Sigmoid colon (tissue), 7 donors: ENCODE results near the gene GMDS. TPM values are rescaled to one million over a fixed set of nuclear protein-coding genes. Genes with fewer than 3 reads are reported as not detected.

ENCODE experiments used
- DNase-seq: peaks from one replicate; pipeline ENCODE4 v3.0.0-alpha.2; 2019
- H3K27ac ChIP-seq, 4 donors: fragments of 200-600 bp; sonication (generic); one replicate each; pipeline ENCODE4 v1.5.1; 2016 to 2019; ENCODE audit warnings: mild to moderate bottlenecking in 1 of 4
- H3K27me3 ChIP-seq, 3 donors: fragments of 200-600 bp; sonication (generic); one replicate each; pipeline ENCODE4 v1.5.1; 2019; ENCODE audit warnings: mild to moderate bottlenecking in 1 of 3
- H3K36me3 ChIP-seq, 4 donors: fragments of 200-600 bp; sonication (generic); one replicate each; pipeline ENCODE4 v1.5.1; 2016 to 2019
- H3K4me1 ChIP-seq, 4 donors: fragments of 200-600 bp; sonication (generic); one replicate each; pipeline ENCODE4 v1.5.1; 2017 to 2019
- H3K4me3 ChIP-seq, 4 donors: fragments of 200-600 bp; sonication (generic); one replicate each; pipeline ENCODE4 v1.5.1; 2017 to 2019; ENCODE audit warnings: mild to moderate bottlenecking in 2 of 4, moderate library complexity in 1 of 4
- H3K9me3 ChIP-seq, 4 donors: fragments of 200-600 bp in 3 of 4; sonication (generic) in 3 of 4; one replicate each; pipeline versions ENCODE4 v1.5.1 to v1.6.1; 2013 to 2019
- EP300 ChIP-seq, 4 donors: sonication (generic); formaldehyde crosslinking; IDR thresholded peaks; one replicate each; pipeline ENCODE4 v1.6.1; 2017; ENCODE audit warnings: antibody characterized with exemption in 4 of 4
- POLR2A ChIP-seq, 2 donors: fragments of 450-650 bp; IDR thresholded peaks; one replicate each; pipeline ENCODE4 v1.6.1; 2016; ENCODE audit warnings: antibody characterized with exemption in 2 of 2, mild to moderate bottlenecking in 2 of 2, moderate library complexity in 2 of 2
- POLR2AphosphoS5 ChIP-seq, 4 donors: sonication (generic); formaldehyde crosslinking; IDR thresholded peaks; one replicate each; pipeline ENCODE4 v1.6.1; 2017; ENCODE audit warnings: antibody characterized with exemption in 4 of 4
- WGBS, 2 donors: extraction: QIAGEN DNeasy Blood & Tissue Kit; methylation state at CpG; one replicate each; pipeline ENCODE4 v1.1.7; 2013; 5-methylcytosine and 5-hydroxymethylcytosine counted together
- intact Hi-C: fragments of 100-400 bp; cut with DNase I; formaldehyde crosslinking; loops from one replicate; pipeline ENCODE4 v1.15.1; 2023
- polyA plus RNA-seq, 3 donors: library from polyadenylated mRNA; stranded (reverse); fragments of 200-250 nt; gene quantifications; one replicate each; pipeline ENCODE4 v1.2.3, GENCODE V29; 2013
- total RNA-seq, 4 donors: library from RNA; depleted of rRNA; stranded (reverse); fragments of >200 nt; gene quantifications; one replicate each; pipeline ENCODE4 v1.1.0, GENCODE V29; 2016
- TF ChIP-seq, protein P1 (sequence below), 4 experiments: fragments of 450-650 bp in 3 of 4; fragments of 200-600 bp in 1 of 4; IDR thresholded peaks; one replicate each; pipeline ENCODE4 v1.5.1; 2016 to 2019; ENCODE audit warnings: antibody characterized with exemption in 4 of 4, mild to moderate bottlenecking in 3 of 4, moderate library complexity in 2 of 4
- donor health status: healthy with polysubstance abuse.
- donor health status: Bipolar disorder and iron deficiency.
- donor health status: healthy.

Gene GMDS
- total and polyA plus RNA-seq, 7 donors: 3.1 to 173 (median 9.4) TPM

DNA sequence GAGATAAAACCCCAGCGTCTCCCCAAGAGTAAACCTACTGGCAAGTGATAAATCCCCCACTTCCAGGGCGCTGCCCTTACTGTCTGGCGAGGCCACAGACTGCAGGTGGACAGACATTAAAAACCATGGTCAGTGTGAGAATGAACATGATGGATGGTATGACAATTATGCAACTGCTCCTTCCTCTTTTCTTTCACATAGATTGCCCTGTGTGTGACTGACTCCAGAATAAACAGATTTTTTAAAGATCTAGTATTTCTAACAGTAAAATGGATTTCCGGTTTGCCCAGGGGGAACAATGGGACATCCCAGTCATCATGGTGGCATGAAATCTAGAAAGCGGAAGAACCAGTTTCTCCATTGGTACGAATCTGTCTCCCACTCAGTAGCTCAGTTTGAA is 482.0 kb downstream of the GMDS start:
- TF ChIP-seq, protein P1, sequence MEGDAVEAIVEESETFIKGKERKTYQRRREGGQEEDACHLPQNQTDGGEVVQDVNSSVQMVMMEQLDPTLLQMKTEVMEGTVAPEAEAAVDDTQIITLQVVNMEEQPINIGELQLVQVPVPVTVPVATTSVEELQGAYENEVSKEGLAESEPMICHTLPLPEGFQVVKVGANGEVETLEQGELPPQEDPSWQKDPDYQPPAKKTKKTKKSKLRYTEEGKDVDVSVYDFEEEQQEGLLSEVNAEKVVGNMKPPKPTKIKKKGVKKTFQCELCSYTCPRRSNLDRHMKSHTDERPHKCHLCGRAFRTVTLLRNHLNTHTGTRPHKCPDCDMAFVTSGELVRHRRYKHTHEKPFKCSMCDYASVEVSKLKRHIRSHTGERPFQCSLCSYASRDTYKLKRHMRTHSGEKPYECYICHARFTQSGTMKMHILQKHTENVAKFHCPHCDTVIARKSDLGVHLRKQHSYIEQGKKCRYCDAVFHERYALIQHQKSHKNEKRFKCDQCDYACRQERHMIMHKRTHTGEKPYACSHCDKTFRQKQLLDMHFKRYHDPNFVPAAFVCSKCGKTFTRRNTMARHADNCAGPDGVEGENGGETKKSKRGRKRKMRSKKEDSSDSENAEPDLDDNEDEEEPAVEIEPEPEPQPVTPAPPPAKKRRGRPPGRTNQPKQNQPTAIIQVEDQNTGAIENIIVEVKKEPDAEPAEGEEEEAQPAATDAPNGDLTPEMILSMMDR (IDR thresholded peaks at IDR 0.05): no peak
- DNase-seq: no peak
- Histone ChIP-seq H3K36me3 (no peaks in the 10 kb centered on the region), H3K27me3 (no peaks in the 10 kb centered on the region), H3K4me1 (peaks cover 0 to 8% (median 3%) of the 10 kb centered on the region in 4 donors), H3K9me3 (no peaks in the 10 kb centered on the region), H3K27ac (no peak overlapping the region), H3K4me3 (no peak overlapping the region)
- intact Hi-C loops: no loop called here
- 88 to 89% methylated on average over 6 of the region's 6 CpGs for WGBS, 2 donors

DNA sequence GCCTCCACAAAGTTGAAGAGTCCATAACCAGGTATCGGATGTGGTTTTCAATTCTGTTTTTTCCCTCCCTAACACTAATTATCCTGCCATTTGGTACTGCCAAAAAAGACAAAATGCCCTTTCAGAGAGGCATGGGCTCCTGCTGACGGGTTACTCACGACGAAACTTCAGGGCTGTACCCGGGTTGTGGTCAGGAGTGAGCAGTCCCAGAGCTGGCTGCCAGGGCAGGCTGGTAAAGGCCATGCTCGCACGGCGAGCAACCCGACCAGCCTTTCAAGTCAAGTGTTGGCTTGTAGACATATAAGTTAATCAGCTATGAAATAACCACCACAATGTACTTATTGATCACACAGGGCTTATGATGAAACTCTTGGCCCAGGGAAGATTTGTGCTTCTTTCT is 483.2 kb downstream of the GMDS start:
- no peak overlapping the region for H3K27ac ChIP-seq
- no peaks in the 10 kb centered on the region for H3K9me3 ChIP-seq
- TF ChIP-seq EP300 (IDR thresholded peaks at IDR 0.05) (no peak), POLR2AphosphoS5 (IDR thresholded peaks at IDR 0.05) (no peak), POLR2A (IDR thresholded peaks at IDR 0.05) (no peak)
- TF ChIP-seq, protein P1 (IDR thresholded peaks at IDR 0.05): no peak
- intact Hi-C loops: no loop called here
- H3K36me3 ChIP-seq: no peaks in the 10 kb centered on the region
- 47 to 85% methylated on average over 9 of the region's 9 CpGs for WGBS, 2 donors
- H3K4me1 ChIP-seq: peaks cover 0 to under 1% (median 0%) of the 10 kb centered on the region in 4 donors
- H3K27me3 ChIP-seq: no peaks in the 10 kb centered on the region
- no peak overlapping the region for H3K4me3 ChIP-seq
- no peak for DNase-seq

DNA sequence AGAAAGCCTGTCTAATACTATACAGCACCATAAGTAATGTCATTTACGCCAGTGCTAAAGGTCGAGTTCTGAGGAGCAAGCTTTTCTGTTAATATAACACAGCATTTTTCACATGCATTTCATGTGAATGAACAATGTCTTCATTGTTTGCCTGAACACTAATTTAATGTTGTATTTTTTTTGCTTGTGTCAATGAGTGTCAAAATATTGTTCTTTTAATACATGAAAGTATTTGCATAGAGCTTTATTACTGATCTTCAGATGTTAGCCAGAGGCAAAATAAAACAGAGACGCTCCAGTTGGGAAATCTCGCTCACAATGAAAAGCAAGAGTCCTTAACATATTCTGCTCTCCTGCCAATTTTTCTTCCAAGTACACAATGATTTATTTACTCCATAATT is 483.9 kb downstream of the GMDS start:
- intact Hi-C loops: no loop called here
- no peak overlapping the region for H3K27ac ChIP-seq
- TF ChIP-seq POLR2AphosphoS5 (IDR thresholded peaks at IDR 0.05) (no peak), EP300 (IDR thresholded peaks at IDR 0.05) (no peak), POLR2A (IDR thresholded peaks at IDR 0.05) (no peak)
- TF ChIP-seq, protein P1 (IDR thresholded peaks at IDR 0.05): no peak
- DNase-seq: no peak
- H3K4me1 ChIP-seq: no peaks in the 10 kb centered on the region
- WGBS, 2 donors: 18 to 70% methylated on average over 4 of the region's 4 CpGs
- H3K9me3 ChIP-seq: no peaks in the 10 kb centered on the region
- no peaks in the 10 kb centered on the region for H3K36me3 ChIP-seq
- H3K27me3 ChIP-seq: no peaks in the 10 kb centered on the region
- no peak overlapping the region for H3K4me3 ChIP-seq

DNA sequence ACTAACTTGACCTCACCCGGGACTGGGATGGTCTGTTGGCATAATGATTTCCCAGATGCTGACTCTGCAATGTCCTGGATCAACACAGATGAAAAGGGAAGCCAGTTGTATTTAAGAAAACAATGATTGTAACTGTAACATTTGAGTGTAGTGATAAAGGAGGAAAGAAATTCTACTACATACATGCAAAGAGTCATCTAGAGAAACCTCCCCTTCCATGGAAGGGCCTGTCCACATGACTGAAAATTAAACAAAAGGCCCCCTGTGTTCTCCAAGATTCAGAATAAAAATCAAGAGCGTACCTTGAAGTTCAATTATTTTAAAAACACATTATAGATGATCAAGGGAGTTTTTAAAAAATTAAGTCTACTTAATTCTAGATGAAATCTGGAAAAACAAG is 484.5 kb downstream of the GMDS start:
- H3K27ac ChIP-seq: no peak overlapping the region
- no peaks in the 10 kb centered on the region for H3K36me3 ChIP-seq
- TF ChIP-seq, protein P1 (IDR thresholded peaks at IDR 0.05): no peak
- TF ChIP-seq POLR2AphosphoS5 (IDR thresholded peaks at IDR 0.05): no peak
- no peak for TF ChIP-seq POLR2A (IDR thresholded peaks at IDR 0.05)
- TF ChIP-seq EP300 (IDR thresholded peaks at IDR 0.05): no peak
- intact Hi-C loops: no loop called here
- no peak for DNase-seq
- no peak overlapping the region for H3K4me3 ChIP-seq
- no peaks in the 10 kb centered on the region for H3K4me1 ChIP-seq
- WGBS, 2 donors: 64 to 81% methylated on average over 2 of the region's 2 CpGs
- no peaks in the 10 kb centered on the region for H3K9me3 ChIP-seq
- H3K27me3 ChIP-seq: no peaks in the 10 kb centered on the region

DNA sequence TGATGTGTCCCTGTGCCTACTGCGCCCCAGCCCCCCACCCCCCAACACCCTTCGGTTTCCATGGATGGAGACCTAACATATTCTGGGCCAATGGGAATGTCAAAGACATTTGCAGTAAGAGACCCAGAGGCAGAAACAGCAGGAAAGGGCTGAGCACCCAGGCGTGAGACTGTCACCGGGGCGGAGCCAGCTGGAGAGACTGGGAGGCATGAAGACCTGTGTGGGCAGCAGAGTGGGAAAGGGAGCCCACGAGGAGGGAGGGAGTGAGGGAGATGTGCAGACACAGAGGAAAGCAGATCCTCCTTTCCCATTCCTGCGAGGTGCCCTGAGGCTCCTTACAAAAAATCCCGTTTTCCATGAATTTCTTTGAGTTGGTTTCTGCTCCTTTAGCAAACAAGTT is 485.5 kb downstream of the GMDS start:
- H3K27ac ChIP-seq: no peak overlapping the region
- no peaks in the 10 kb centered on the region for H3K27me3 ChIP-seq
- no peak for TF ChIP-seq POLR2AphosphoS5 (IDR thresholded peaks at IDR 0.05)
- TF ChIP-seq, protein P1 (IDR thresholded peaks at IDR 0.05): no peak
- TF ChIP-seq EP300 (IDR thresholded peaks at IDR 0.05): no peak
- TF ChIP-seq POLR2A (IDR thresholded peaks at IDR 0.05): no peak
- intact Hi-C loops: no loop called here
- no peak for DNase-seq
- H3K36me3 ChIP-seq: no peaks in the 10 kb centered on the region
- H3K4me3 ChIP-seq: no peak overlapping the region
- WGBS, 2 donors: 92 to 96% methylated on average over 8 of the region's 8 CpGs
- no peaks in the 10 kb centered on the region for H3K9me3 ChIP-seq
- no peaks in the 10 kb centered on the region for H3K4me1 ChIP-seq
